ENCODE data around the gene ADAM10. TPM values are rescaled to one million over a fixed set of nuclear protein-coding genes. Genes with fewer than 3 reads are reported as not detected.

ADAM10 gene
- total RNA-seq, 1 donor from 2014 or later: 147 TPM

GRCh38 chr15:58589047-58589446, 160.5 kb downstream of the ADAM10 start:
- Mint-ChIP-seq H3K27ac (ENCODE audit: unreplicated experiment) (no peak overlapping the region), H3K9me3 (ENCODE audit: low read depth) (peaks cover 5% of the 10 kb centered on the region), H3K27me3 (ENCODE audit: low read depth) (no peaks in the 10 kb centered on the region), H3K4me1 (ENCODE audit: low read depth) (peaks cover 5% of the 10 kb centered on the region), H3K36me3 (ENCODE audit: low read depth) (peaks cover 8% of the 10 kb centered on the region), H3K4me3 (ENCODE audit: unreplicated experiment) (no peak overlapping the region)
- no peak for DNase-seq (ENCODE audit: low spot score)
- no peak for TF ChIP-seq CTCF (IDR thresholded peaks at IDR 0.05)

GRCh38 chr15:58588096-58588495, 161.4 kb downstream of the ADAM10 start:
- Mint-ChIP-seq H3K27me3 (ENCODE audit: low read depth) (no peaks in the 10 kb centered on the region), H3K4me1 (ENCODE audit: low read depth) (peaks cover 5% of the 10 kb centered on the region), H3K9me3 (ENCODE audit: low read depth) (peaks cover 15% of the 10 kb centered on the region), H3K4me3 (ENCODE audit: unreplicated experiment) (no peak overlapping the region), H3K27ac (ENCODE audit: unreplicated experiment) (no peak overlapping the region), H3K36me3 (ENCODE audit: low read depth) (peaks cover 10% of the 10 kb centered on the region)
- no peak for DNase-seq (ENCODE audit: low spot score)
- no peak for TF ChIP-seq CTCF (IDR thresholded peaks at IDR 0.05)

GRCh38 chr15:58587486-58587885, 162.0 kb downstream of the ADAM10 start:
- no peak overlapping the region for H3K4me3 Mint-ChIP-seq (ENCODE audit: unreplicated experiment)
- no peaks in the 10 kb centered on the region for H3K27me3 Mint-ChIP-seq (ENCODE audit: low read depth)
- H3K27ac Mint-ChIP-seq (ENCODE audit: unreplicated experiment): no peak overlapping the region
- no peak for TF ChIP-seq CTCF (IDR thresholded peaks at IDR 0.05)
- peaks cover 5% of the 10 kb centered on the region for H3K4me1 Mint-ChIP-seq (ENCODE audit: low read depth)
- no peak for DNase-seq (ENCODE audit: low spot score)
- H3K36me3 Mint-ChIP-seq (ENCODE audit: low read depth): peaks cover 10% of the 10 kb centered on the region
- peaks cover 17% of the 10 kb centered on the region for H3K9me3 Mint-ChIP-seq (ENCODE audit: low read depth)

GRCh38 chr15:58585693-58586443, 163.6 kb downstream of the ADAM10 start:
- no peak for DNase-seq (ENCODE audit: low spot score)
- Mint-ChIP-seq H3K9me3 (ENCODE audit: low read depth) (peaks cover 21% of the 10 kb centered on the region), H3K27me3 (ENCODE audit: low read depth) (no peaks in the 10 kb centered on the region), H3K36me3 (ENCODE audit: low read depth) (peaks cover 6% of the 10 kb centered on the region), H3K4me1 (ENCODE audit: low read depth) (peaks cover 5% of the 10 kb centered on the region), H3K4me3 (ENCODE audit: unreplicated experiment) (no peak overlapping the region), H3K27ac (ENCODE audit: unreplicated experiment) (no peak overlapping the region)
- no peak for TF ChIP-seq CTCF (IDR thresholded peaks at IDR 0.05)

- H3K27ac Mint-ChIP-seq (ENCODE audit: unreplicated experiment): no peak overlapping the region
- H3K27me3 Mint-ChIP-seq (ENCODE audit: low read depth): no peaks in the 10 kb centered on the region
- H3K9me3 Mint-ChIP-seq (ENCODE audit: low read depth): peaks cover 21% of the 10 kb centered on the region
- DNase-seq (ENCODE audit: low spot score): no peak
- no peak overlapping the region for H3K4me3 Mint-ChIP-seq (ENCODE audit: unreplicated experiment)
- TF ChIP-seq CTCF (IDR thresholded peaks at IDR 0.05): no peak
- H3K4me1 Mint-ChIP-seq (ENCODE audit: low read depth): peaks cover 5% of the 10 kb centered on the region
- peaks cover 6% of the 10 kb centered on the region for H3K36me3 Mint-ChIP-seq (ENCODE audit: low read depth)
Observed at GRCh38 chr15:58584789-58585461, 164.6 kb downstream of the ADAM10 start.
